ENCODE data around the gene RIPOR2.

GRCh38 chr6:24916496-24916895 is 19.3 kb downstream of the RIPOR2 start:
- TF ChIP-seq EZH2 (IDR thresholded peaks at IDR 0.05; ENCODE audit: insufficient read depth, poor library complexity, severe bottlenecking) (no peak), EZH2phosphoT487 (IDR thresholded peaks at IDR 0.05; ENCODE audit: insufficient read depth, low read depth) (no peak)

Data from GM23248 (cell line).